Mucosa of rectum (tissue), 2 donors: ENCODE data around the gene ZNF512B.

Source experiments
- H3K27ac ChIP-seq, 2 donors: one replicate each; pipeline ENCODE4 v1.7.0; 2013; ENCODE audit warnings: inconsistent platforms in 2 of 2, low read depth in 2 of 2, low read length in 2 of 2
- H3K27me3 ChIP-seq, 2 donors: one replicate each; pipeline ENCODE4 v1.7.0; 2013; ENCODE audit warnings: low read length in 2 of 2; ENCODE audit not compliant: control insufficient read depth in 2 of 2, insufficient read depth in 2 of 2
- H3K36me3 ChIP-seq, 2 donors: one replicate each; pipeline ENCODE4 v1.7.0; 2013; ENCODE audit warnings: low read length in 2 of 2; ENCODE audit not compliant: control insufficient read depth in 2 of 2, insufficient read depth in 2 of 2
- H3K4me1 ChIP-seq, 2 donors: one replicate each; pipeline ENCODE4 v1.7.0; 2013; ENCODE audit warnings: low read length in 2 of 2, mild to moderate bottlenecking in 1 of 2; ENCODE audit not compliant: control insufficient read depth in 2 of 2, insufficient read depth in 2 of 2
- H3K4me3 ChIP-seq, 2 donors: one replicate each; pipeline ENCODE4 v1.7.0; 2013; ENCODE audit warnings: low read length in 2 of 2
- H3K9ac ChIP-seq, 2 donors: one replicate each; pipeline ENCODE4 v1.7.0; 2013; ENCODE audit warnings: low read length in 2 of 2, low read depth in 1 of 2, mild to moderate bottlenecking in 1 of 2
- H3K9me3 ChIP-seq, 2 donors: one replicate each; pipeline ENCODE4 v1.7.0; 2013; ENCODE audit warnings: low read length in 2 of 2; ENCODE audit not compliant: control insufficient read depth in 2 of 2
- donor health status: healthy.
- donor health status: Normal muscosa, but diverticular disease.

Gene ZNF512B

GRCh38 chr20:64003960-64004725 is 34.4 kb upstream of the ZNF512B start:
- Histone ChIP-seq H3K36me3 (peaks cover 61 to 62% of the 10 kb centered on the region in 2 donors), H3K4me3 (no peak overlapping the region), H3K27ac (no peak overlapping the region), H3K27me3 (no peaks in the 10 kb centered on the region), H3K9ac (no peak overlapping the region), H3K4me1 (no peaks in the 10 kb centered on the region), H3K9me3 (no peaks in the 10 kb centered on the region)

DNA sequence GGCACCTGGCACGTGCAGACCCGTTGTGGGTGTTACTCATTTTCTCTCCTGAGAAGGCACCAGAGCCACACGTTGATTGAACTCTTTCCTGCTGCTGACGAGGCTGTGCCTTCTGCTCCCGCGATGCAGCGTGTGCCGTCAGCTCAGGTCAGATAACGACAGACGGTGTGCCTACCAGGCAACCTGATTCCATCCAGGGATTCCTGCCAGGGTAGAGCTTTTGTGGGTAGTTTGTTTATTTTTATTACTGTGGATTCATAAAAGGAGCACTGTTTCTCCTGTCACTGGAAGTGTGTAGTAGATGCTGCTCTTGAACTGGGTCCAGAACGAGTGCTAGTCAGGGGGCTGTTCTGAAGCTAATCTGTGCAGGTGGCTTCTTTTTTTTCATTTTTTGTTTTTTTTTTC is 31.9 kb upstream of the ZNF512B start:
- H3K4me1 ChIP-seq: no peaks in the 10 kb centered on the region
- H3K27ac ChIP-seq: no peak overlapping the region
- H3K4me3 ChIP-seq: no peak overlapping the region
- no peaks in the 10 kb centered on the region for H3K27me3 ChIP-seq
- no peaks in the 10 kb centered on the region for H3K9me3 ChIP-seq
- H3K9ac ChIP-seq: no peak overlapping the region
- H3K36me3 ChIP-seq: peaks cover 61% of the 10 kb centered on the region in 2 donors

- Histone ChIP-seq H3K4me3 (no peak overlapping the region), H3K4me1 (no peaks in the 10 kb centered on the region), H3K9ac (no peak overlapping the region), H3K27ac (no peak overlapping the region), H3K9me3 (no peaks in the 10 kb centered on the region), H3K27me3 (no peaks in the 10 kb centered on the region), H3K36me3 (peaks cover 63 to 64% of the 10 kb centered on the region in 2 donors)
Measured at GRCh38 chr20:64000906-64001305, 31.2 kb upstream of the ZNF512B start.

DNA sequence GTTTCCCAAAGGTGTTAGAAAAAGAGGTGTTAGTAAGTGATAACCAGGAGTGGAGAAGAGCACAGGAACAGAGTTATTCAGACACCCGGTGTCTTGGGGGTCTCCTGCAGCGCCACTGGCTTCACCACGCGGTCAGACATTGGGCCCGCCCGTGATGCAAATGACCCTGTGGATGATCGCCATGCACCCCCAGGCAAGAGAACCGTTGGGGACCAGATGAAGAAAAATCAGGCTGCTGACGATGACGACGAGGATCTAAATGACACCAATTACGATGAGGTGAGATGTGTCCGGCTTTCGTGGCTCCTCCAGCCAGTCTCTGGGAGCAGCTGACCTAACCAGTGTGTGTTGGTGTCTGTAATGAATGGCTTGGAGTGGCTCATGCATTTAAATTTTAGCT is 13.2 kb upstream of the ZNF512B start:
- Histone ChIP-seq H3K36me3 (peaks cover 20 to 43% of the 10 kb centered on the region in 2 donors), H3K4me3 (no peak overlapping the region), H3K9ac (no peak overlapping the region), H3K4me1 (peaks cover 23 to 27% of the 10 kb centered on the region in 2 donors), H3K27me3 (no peaks in the 10 kb centered on the region), H3K9me3 (no peaks in the 10 kb centered on the region), H3K27ac (no peak overlapping the region)

DNA sequence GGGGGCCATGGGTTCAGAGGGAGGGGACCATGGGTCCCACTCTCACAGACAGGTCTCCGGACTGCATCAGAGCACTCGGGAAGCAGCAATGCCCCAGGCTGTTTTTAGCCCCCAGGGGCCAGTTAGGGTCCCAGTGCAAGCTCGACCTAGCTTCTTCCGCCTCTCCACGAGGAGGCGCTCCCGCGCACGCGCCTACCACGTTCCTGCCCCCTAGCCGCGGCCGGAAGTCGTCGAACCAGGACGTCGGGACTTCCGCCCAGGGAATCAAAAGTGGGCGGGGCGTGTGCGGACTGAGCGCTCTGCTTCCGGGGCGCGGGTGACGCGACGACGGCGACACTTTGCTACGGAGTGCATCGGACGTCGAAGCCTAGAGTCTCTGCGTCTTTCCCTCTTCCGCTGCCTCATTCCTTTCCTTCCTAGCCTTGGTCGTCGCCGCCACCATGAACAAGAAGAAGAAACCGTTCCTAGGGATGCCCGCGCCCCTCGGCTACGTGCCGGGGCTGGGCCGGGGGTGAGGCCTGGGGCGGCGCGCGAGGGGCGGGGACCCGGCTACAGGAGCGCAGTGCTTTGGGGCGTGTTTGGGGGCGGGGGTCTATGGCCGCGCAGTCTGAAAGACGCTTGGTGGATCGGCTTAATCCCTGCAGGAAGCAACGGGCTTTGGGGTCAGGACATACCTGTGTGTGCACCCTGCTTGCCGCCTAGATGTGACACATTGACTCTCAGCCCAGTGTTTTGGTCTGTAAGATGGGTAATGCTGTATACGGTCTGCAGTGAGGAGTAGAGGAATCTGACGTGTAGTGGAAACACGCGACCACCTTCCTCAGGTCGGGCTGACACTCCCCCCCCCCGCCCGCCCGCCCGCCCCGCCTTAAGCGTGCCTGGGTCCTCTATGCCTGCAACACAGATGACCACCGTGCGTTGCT is 11.3 kb upstream of the ZNF512B start, which contains the start of gene PRPF6:
Gene PRPF6 (plus strand): TSS at position 327 of the 923 bp plus-strand sequence. CDS start 114 bp downstream, at position 441.
- Histone ChIP-seq H3K27me3 (peaks cover 0 to 3% of the 10 kb centered on the region in 2 donors), H3K9me3 (no peaks in the 10 kb centered on the region), H3K4me1 (peaks cover 23 to 32% of the 10 kb centered on the region in 2 donors), H3K9ac (peak within 1 kb of the TSS; percentile 79 to 80), H3K4me3 (peak within 1 kb of the TSS; percentile 85 to 98), H3K27ac (peak within 1 kb of the TSS; percentile 73 to 90), H3K36me3 (peaks cover 18 to 31% of the 10 kb centered on the region in 2 donors)

DNA sequence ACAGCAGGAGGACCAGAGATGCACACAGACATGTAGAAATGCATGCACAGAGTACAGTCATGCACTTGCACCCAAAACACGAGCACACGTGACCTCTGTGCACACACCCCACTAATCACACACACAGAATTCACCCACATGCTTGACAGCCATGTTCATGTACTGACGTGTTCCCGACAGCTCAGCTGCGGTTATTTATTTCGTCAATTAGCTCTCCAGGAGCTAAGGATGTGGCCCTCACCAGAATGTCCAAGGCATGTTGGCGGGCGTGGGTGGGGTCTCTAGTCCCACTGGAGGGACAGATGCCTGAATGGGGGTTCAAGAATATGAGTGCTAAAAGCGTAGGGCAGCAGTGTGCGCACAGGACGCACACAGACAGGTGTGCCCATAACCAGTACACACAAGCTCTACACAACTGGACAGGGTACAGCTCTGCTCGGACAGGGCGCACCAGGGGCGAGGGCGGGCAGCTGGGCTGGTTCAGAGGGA is 10.6 kb upstream of the ZNF512B start:
- Histone ChIP-seq H3K4me1 (peaks cover 23 to 32% of the 10 kb centered on the region in 2 donors), H3K27me3 (peaks cover 0 to 3% of the 10 kb centered on the region in 2 donors), H3K27ac (peak overlapping the region; percentile 16 to 90), H3K9ac (peak overlapping the region in 1 of 2 donors; percentile 80), H3K36me3 (peaks cover 11 to 27% of the 10 kb centered on the region in 2 donors), H3K4me3 (peak overlapping the region; percentile 85 to 98), H3K9me3 (no peaks in the 10 kb centered on the region)

DNA sequence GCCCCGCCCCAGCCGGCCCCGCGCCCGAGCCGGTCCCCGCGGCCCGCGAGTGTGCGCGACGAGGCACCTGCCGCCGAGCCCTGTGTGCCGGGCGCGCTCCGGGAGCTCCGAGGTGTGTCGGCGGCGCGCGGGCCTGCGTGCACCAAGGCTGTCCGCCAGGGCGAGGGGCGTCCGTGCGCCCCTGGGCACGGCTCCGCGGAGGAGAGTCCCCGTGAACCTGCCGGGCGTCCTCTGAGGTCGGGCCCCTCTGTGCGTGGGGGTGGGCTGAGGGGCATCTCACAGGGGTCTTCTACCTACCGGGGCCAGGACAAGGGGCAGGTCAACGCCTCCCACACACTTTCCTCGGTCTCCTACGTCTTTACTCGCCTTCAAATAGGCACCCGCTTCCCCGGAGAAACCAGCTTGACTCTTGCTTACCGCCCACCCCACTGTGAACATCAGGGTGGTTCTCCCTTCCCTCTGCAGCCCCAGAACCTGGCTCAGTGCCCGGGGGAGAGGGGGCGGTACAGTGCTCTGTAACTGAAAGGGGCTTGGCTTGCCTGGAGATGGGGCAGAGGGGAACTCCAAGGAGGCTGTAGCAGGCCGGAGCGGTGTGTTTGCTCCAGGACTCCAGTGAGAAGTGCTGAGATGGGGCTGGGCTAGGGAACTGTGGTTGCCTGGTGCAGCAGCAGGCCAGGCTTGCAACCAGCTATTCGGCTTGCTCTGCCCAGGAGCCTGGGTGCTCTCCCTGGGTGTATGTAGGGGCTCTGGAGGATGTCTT is 10.0 kb upstream of the ZNF512B start, which contains the start of gene SAMD10:
Gene SAMD10 (minus strand): TSS at position 86 of the 760 bp plus-strand sequence. CDS start 175 bp downstream, outside the sequence.
- Histone ChIP-seq H3K27ac (peak within 1 kb of the TSS; percentile 64 to 90), H3K4me3 (peak within 1 kb of the TSS; percentile 68 to 98), H3K36me3 (peaks cover 5 to 22% of the 10 kb centered on the region in 2 donors), H3K27me3 (peaks cover 0 to 3% of the 10 kb centered on the region in 2 donors), H3K4me1 (peaks cover 23 to 32% of the 10 kb centered on the region in 2 donors), H3K9ac (peak within 1 kb of the TSS; percentile 60 to 80), H3K9me3 (no peaks in the 10 kb centered on the region)

DNA sequence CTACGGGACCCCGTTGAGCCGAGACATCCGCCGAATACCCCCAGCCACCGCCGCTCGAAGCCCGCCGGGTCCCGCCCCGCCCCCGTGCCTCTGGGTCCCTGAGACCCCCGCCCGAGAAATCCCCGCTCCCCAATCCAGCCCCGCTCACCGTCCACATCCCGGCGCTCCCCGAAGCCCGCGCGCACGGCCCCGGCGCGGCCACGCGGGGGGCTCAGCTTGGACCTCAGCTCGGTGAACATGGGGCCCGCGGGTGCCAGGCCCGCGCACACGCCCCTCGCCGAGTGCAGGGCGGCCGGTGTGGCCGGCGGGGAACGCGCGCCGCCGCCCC is 9.5 kb upstream of the ZNF512B start:
- Histone ChIP-seq H3K27me3 (peaks cover 0 to 3% of the 10 kb centered on the region in 2 donors), H3K4me3 (peak overlapping the region; percentile 68), H3K9me3 (no peaks in the 10 kb centered on the region), H3K27ac (peak overlapping the region; percentile 64 to 90), H3K36me3 (peaks cover 0 to 19% of the 10 kb centered on the region in 2 donors), H3K4me1 (peaks cover 23 to 32% of the 10 kb centered on the region in 2 donors), H3K9ac (peak overlapping the region; percentile 60 to 75)
